Activated T-cell treated with anti-CD3 and anti-CD28 coated beads for 1 hour (primary cell): ENCODE results near the gene CSGALNACT2.
"Not testable (repeated sequence)": the region's sequence is repeated elsewhere in the genome, so short reads cannot be mapped to it uniquely, and the experiment has no call there.

Source experiments
- DNase-seq: peaks from one replicate; pipeline ENCODE4 v3.0.0-alpha.2; 2020; ENCODE audit warnings: low read depth

The CSGALNACT2 gene

DNA sequence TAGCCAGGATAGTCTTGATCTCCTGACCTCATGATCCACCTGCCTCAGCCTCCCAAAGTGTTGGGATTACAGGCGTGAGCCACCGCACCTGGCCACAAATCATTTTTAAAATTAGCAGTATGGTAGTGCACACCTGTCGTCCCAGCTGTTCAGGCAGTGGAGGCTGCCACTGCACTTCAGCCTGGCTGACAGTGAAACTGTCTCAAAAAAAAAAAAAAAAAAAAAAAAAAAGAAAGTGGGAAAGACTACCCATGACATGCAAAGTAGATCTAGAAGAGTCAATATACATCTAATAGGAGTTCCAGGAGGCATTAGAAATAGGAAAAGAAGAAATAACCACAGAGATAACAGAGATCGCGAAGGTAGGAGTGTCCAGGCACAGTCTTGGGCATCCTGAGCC is 3.2 kb downstream of the CSGALNACT2 start:
- DNase-seq, result no peak

DNA sequence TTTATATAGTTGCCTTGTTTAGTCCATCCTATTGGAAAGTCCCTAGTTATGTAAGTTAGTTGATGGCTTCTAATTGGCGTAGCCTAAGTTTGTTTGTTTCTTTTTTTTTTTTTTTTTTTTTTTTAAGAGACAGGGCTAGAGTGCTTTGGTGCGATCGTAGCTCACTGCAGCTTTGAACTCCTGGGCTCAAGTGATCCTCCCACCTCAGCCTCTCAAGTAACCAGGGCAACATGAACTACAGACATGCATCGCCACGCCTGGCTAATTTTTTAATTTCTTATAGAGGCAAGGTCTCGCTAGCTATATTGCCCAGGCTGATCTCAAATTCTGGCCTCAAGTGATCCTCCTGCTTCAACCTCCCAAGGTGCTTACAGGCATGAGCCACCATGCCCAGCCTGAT is 7.1 kb downstream of the CSGALNACT2 start:
- no peak for DNase-seq

DNA sequence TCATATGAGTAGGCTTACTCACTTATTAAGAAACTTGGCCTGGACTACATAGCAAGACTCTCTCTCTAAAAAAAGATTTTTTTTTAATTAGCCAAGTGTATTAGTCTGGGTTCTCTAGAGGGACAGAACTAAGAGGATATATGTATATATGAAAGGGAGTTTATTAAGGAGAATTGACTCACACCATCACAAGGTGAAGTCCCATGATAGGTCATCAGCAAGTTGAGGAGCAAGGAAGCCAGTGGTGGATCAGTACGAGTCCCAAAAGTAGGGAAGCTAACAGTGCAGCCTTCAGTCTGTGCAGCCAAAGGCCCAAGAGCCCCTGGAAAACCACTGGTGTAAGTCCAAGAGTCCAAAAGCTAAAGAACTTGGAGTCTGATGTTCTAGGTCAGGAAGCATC is 7.7 kb downstream of the CSGALNACT2 start:
- not testable (repeated sequence) for DNase-seq

DNA sequence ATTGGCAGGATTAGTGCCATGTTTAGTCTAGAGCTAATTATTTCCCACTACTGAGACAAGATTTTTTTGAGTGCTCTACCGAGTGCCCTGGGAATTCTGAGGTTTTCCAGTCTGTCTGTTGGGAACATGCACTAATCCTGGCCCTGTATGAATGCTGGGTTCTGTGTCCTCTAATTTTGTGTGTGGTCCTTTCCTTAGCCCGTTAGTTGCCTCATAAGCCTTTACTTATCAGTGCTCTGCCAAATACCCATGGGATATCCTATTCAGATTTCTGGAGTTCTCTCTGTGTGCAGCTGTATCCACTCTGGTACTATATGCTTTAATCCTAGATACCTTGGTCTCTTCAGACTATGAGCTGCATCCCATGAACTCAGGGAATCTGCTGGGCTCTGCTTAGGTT is 13.1 kb downstream of the CSGALNACT2 start:
- DNase-seq, result no peak

DNA sequence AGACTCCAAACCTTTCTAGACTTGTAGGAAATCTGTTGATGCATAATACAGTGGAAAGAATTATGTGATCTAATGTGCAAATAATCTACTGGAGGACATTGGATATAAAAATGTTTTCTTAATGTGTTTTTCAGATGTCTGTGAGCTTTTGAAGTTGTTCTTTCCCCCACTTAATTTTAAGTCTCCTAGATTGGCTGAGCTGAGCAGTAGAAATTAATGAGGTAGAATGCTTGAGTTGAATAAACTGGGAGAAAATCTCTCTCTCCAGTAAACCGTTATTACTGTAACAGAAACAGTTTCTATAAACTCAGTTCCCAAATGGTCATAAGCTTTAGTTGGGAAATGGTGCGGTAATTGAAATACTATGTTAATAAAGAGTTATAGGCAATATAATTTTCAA is 15.7 kb downstream of the CSGALNACT2 start:
- DNase-seq, result no peak

DNA sequence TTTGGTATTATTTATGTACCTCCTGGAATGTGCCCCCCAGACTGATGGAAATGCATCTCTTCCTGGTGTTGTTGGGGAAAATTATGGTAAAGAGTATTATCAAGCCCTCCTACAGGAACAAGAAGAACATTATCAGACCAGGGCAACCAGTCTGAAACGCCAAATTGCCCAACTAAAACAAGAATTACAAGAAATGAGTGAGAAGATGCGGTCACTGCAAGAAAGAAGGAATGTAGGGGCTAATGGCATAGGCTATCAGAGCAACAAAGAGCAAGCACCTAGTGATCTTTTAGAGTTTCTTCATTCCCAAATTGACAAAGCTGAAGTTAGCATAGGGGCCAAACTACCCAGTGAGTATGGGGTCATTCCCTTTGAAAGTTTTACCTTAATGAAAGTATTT is 17.0 kb downstream of the CSGALNACT2 start:
- no peak for DNase-seq

DNA sequence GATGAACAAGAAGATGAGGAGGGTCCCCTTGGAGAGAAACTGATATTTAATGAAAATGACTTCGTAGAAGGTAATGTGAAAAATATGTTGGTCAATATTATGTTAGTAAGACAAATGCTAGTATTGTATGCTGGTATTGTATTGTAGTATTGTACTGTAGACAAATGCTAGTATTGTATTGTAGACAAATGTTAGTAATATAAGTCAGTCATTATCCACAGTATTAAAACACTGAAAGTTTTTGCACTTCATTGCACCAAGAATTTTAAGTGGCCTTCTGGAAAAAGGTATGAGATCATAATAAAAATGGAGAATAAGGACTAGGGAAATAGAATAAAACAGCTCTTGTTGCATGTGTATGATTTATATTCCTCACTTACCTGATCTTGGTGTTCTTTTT is 17.5 kb downstream of the CSGALNACT2 start:
- DNase-seq, result no peak

DNA sequence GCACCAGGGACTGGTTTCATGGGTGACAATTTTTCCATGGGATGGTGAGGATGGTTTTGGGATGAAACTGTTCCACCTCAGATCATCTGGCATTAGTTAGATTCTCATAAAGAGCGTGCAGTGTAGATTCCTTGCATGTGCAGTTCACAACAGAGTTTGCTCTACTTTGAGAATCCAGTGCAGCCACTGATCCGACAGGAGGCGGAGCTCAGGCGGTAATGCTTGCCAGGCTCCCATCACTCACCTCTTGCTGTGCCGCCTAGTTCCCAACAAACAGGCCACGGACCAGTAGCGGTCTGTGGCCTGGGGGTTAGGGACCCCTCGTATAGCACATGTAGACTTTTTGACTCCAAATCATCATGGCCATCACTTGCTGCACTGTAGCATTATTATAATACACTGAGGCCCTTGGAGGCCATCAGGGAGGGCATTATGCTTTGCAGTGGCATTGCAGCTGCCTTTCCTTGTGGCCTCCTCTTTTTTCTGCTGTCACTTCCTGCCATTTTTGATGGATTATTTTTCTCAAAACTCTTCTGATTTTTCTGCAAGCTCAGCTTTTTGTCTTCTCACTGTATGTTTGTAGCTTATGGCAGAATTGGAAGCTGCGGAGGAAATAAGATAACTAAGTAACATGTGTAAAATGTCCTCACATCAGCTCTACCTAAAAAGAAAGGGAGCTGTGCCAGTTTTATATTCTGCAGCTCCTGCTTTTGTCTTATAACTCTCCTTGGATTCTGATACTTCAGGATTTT is 18.5 kb downstream of the CSGALNACT2 start:
- DNase-seq, result no peak

DNA sequence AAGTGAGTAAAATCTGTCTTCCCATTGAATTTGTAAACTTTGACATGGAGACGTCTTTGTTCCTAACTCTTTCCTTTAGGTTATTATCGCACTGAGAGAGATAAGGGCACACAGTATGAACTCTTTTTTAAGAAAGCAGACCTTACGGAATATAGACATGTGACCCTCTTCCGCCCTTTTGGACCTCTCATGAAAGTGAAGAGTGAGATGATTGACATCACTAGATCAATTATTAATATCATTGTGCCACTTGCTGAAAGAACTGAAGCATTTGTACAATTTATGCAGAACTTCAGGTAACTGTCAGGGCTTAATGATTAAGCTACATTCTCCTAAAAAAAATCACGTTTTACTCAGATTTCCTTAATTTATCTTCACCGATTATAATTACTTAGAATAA is 20.4 kb downstream of the CSGALNACT2 start:
- DNase-seq, result no peak

DNA sequence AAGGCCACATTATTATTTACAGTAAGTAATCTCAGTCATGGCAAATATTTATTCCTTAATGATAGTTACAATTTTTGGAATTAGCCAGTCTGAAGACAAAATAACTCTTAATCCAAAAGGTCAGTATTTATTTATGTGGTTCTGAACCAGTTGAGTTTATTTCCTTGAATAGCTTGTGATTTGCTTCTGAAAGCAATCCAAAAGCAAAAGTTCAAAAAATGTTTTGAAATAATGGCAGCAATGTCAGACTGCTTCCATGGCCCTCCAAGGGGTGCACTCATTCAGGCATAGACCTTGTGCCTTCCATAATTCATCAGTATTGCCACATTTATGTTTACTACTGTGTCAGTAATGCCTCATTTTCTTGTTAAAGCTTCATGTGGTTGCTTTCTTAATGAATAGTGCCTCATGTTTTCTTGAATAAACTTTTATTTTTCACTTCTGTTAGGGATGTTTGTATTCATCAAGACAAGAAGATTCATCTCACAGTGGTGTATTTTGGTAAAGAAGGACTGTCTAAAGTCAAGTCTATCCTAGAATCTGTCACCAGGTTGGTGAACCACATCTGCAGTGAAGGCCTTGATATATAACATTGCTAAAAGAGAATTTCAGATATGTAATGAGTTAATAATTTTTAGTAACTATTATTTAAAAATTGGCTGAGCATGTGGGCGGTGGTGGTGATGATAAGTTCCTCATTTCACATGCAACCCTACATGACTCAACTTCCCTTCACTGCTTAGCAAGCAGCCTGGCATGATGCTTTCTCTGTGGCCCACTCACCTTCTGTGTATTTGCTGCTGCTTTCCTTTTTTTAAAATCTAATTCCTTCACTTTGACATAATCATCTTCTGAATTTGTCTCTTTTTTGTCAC is 22.0 kb downstream of the CSGALNACT2 start:
- no peak for DNase-seq

DNA sequence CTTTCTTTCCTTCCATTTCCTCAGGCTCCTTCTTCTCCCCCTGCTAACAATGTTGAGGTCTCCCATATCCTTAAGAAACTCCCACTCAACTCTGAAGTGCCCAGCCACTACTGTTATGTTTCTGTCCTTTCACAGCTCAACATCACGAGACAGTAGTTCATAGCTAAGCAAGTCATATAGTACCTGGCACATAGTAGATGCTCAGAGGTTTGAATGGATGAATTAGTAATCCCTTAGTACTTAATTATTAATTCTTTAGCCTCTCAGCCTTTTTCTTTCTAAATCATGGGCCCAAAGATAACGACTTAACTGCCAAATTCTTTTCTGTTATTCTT is 22.6 kb downstream of the CSGALNACT2 start:
- no peak for DNase-seq

DNA sequence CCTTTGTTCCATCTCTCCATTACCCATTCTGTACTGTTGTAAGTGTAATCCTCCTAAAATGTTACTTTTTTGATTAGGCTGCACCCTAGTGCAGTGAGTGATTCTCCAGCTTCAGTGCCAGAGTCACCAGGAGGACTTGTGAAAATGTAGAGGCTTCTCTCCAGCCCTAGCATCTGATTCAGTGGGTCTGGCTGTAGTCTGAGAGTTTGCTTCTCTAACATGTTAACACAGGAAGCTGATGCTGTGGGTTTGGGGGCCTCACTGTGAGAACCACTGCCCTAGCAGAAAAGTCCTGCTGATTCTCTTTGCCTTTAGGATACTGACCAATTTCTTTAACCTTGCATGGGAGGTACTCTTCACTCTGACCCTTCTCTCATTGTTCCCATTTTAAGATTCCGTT is 24.4 kb downstream of the CSGALNACT2 start:
- DNase-seq, result no peak

DNA sequence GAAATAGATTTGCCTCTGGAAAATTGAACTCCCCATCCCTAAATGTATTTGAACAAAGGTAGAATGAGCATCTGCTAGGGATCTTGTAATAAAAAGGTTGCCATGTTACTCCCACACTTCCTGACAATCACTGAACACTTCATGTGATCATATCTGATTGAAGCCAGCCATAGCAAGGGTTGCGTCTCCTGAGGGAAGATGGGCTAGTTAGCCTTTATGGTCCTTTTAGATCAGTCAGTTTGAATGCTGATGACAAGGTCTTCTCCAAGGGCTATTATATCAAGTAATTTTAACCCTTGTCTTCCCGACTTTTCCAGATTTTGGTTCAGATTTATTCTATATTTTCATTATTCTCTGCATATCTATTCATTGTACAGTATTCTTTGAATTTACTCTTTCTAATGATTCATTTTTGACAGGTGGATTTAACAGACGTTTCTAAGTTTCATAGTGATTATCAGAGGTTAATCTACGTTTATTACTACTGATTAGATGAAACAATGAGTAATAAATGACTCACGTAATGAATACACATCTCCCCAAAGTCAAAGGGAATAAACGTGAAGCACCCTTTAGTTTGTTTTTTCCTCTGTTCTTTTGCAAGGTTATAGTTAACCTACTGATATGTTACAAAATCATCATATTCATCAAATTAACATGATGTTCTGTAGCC is 28.1 kb downstream of the CSGALNACT2 start:
- DNase-seq, result no peak

DNA sequence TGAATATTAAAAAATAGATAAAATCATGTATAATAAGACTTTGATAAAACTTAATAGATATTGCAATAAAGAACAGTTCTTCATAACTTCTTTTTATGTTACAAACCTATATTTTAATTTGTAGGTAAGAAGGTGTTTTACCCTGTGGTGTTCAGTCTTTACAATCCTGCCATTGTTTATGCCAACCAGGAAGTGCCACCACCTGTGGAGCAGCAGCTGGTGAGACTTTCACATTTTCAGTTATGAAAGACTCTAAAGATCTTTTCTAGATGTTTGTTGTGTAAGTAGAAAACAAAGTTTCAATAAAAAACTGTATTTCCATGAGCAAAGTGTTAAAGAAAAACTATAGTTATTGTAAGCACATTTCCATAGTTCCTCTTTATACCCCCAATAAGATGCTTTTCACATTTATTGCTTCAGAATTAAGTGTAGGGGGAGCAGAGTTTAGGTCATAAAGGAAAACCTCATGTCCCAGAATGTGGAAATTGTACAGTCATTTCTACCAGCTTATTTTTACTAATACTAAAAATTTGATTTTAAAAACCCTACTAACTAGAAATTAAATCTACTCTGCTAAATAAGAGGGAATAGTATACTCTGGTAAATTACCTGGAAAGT is 28.7 kb downstream of the CSGALNACT2 start:
- DNase-seq, result no peak

DNA sequence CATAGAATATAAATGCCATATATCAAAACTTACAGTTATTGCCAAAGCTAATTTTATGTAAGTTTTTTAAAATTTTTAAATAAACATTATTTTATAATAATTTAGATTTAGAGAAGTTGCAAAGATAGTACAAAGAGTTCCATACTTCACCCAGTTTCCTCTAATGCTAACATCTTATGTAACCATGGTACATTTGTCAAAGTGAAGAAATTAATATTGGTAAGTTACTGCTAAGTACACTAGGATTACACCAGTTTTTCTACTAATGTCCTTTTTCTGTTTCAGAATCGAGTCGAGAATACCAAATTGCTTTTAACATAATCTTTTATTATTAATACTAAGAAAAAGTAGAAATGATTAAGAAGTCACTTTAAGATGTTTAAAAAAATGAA is 29.2 kb downstream of the CSGALNACT2 start:
- no peak for DNase-seq

DNA sequence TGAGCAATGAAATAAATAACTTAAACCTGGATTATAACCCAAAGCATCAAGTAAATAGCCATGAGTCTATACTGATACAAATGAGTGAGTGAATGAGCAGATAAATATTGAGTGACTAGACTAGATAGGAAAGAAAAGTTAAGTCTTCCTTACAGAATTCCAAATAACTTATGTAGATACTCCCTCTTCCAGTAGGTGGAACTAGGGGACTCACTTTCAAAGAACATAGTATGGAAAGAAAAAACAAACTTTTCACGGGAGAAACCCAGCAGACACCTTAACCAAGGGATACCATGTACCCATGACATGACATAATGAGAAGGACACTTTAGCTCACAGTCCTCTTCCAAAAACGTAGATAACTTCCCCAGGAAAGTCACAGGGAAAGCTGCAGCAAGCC is 32.2 kb downstream of the CSGALNACT2 start:
- DNase-seq, result no peak

DNA sequence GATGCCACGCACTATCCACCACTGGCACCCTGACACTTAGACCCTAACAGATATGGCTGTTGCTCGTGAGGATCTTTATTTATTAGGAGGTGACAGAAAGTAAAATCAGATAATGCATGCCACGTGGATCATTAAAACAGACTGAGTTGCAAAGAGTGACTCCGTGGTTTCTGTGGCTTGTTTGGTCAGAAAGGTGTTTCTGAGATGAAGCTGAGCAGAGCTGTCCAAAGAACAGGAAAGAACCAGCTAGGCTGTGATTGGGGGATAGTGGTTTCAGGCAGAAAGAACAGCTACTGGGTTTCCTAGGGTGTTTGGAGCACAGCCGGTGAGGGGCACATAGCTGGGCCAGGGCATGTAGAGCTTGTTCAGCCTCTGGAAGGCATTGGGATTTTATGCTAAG is 34.4 kb downstream of the CSGALNACT2 start:
- no peak for DNase-seq

DNA sequence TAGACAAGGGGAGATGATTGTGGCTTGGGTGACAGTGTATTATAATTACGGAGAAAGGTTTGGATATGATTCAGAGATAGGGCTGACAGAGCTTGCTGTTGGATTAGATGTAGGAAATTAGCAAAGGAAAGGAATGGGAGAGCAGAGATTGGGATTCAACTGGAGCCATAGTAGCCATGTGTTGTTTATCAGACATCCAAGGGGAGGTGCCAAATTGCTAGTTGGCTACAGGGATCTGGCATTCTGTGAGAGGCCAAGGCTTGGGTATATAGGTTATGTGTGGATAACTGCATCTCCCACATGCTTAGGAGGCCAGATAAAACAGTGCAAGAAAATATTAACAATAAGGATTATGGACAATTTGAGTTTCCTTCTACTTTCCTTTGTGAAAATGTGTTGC is 34.9 kb downstream of the CSGALNACT2 start:
- no peak for DNase-seq

DNA sequence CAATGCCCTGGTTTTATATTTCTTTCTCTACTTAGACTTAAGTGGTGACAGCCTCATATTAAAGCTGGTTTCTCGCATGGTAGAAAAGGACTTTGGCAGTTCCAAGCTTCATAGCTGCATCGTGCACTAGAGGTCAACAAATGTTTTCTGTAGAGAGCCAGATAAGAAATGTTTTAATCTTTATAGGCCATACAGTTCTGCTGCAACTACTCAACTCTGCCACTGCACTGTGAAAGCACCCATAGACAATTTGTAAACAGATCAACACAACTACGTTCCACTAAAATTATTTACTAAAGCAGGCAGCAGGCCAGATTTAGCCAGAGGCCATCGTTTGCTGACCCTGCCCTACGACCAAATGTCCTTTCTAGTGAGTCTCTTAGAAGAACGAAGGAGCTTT is 36.7 kb downstream of the CSGALNACT2 start:
- no peak for DNase-seq

DNA sequence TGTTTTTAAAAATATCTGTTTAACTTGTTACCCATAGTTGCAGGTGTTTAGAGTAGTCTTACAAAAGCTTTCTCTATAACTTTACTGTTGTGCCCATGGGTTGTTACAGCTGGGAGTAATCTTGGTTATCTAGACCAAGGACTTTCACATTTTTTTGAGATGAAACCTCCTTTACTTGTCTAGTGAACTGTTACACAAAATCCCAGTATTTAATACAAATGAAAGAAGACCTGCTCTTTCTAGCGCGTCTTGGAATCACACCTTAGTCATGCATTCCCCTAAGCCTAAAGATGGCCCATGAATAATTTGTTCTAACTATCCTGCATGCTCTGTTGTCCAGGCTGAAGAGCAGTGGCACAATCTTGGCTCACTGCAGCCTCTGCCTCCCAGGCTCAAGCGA is 38.0 kb downstream of the CSGALNACT2 start:
- DNase-seq, result no peak

DNA sequence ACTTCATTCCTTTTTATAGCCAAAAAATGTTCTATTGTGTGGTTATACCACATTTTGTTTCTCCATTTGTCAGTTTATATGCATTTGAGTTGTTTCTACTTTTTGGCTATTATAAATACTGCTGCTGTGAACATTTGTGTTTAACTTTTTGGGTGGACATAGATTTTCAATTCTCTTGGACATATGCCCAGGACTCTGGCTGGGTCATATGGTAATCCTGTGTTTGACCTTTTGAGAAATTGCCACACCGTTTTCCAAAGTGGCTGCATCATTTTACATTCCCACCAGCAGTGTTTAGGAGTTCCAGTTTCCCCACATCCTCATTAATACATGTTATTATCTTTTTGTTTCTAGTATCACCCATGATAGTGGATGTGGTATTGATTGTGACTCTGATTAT is 39.4 kb downstream of the CSGALNACT2 start:
- no peak for DNase-seq

DNA sequence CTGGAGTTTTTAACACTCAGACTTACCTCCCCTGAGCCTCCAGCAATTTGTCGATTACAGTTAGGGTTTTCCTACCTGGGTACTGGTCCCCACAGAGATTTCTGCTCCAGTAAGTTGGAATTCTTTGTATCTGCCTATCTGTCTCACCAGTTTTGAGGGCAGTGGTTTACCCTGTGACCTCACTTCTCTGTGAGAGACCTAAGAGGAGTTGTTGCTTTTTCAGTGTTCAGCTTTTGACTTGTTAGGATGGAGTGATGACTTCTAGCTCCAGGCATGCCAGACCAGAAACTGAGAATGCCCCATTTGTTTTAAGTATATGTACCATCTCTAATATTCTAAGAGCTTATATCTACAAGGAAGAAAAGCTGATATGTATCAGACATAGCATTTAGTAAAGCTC is 42.9 kb downstream of the CSGALNACT2 start:
- no peak for DNase-seq

DNA sequence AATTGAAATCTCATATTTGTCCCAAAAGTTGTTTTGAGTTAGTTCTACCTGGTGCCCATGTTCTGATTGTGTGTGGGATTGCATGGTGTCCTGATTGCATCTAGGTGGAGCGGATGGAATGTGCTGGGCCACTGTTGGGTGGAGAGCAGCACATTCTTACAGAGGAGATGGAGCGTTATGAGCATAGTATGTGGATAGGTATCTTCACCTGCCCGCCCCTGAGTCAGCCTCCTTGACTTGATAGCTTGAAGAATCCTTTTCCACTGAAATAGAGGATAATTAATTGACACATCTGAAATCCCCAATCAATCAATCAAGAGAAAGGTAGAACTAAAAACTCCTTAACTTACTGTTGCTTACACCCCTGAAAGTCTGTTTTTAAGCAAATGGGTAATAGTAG is 45.5 kb downstream of the CSGALNACT2 start:
- not testable (repeated sequence) for DNase-seq
